Germinal center (tissue), 1 donor: Measurements from ENCODE around the gene ZNF316.
"Not testable (repeated sequence)": the region's sequence is repeated elsewhere in the genome, so short reads cannot be mapped to it uniquely, and the experiment has no call there.

Experiments used
- DNase-seq: peaks from one replicate; pipeline ENCODE4 v3.0.0; 2012; ENCODE audit warnings: mixed read lengths, low spot score

ZNF316 gene

GRCh38 chr7:6621195-6622133 lies 15.7 kb upstream of the ZNF316 start:
- DNase-seq: no peak

- DNase-seq: no peak
These were observed 14.9 kb upstream of the ZNF316 start for GRCh38 chr7:6622134-6622710.

GRCh38 chr7:6623589-6624245 lies 13.4 kb upstream of the ZNF316 start:
- DNase-seq: peak; percentile 18

- DNase-seq: no peak
These were observed 12.9 kb upstream of the ZNF316 start for GRCh38 chr7:6624246-6624611.

- DNase-seq: no peak
These were observed 9.1 kb upstream of the ZNF316 start for GRCh38 chr7:6628045-6628444.

GRCh38 chr7:6630007-6630849 lies 6.9 kb upstream of the ZNF316 start:
- DNase-seq: no peak

- DNase-seq: no peak
These were observed 5.5 kb upstream of the ZNF316 start for GRCh38 chr7:6631605-6632004.

GRCh38 chr7:6634021-6634420 lies 3.1 kb upstream of the ZNF316 start:
- DNase-seq: no peak

GRCh38 chr7:6634971-6635370 lies 2.1 kb upstream of the ZNF316 start:
- DNase-seq: not testable (repeated sequence)

- peak; percentile 90 for DNase-seq
These were observed 569 bp downstream of the ZNF316 start for GRCh38 chr7:6637544-6638229.

- DNase-seq: no peak
These were observed 1.9 kb downstream of the ZNF316 start for GRCh38 chr7:6639032-6639431.

- no peak for DNase-seq
These were observed 2.5 kb downstream of the ZNF316 start for GRCh38 chr7:6639627-6640026.

- no peak for DNase-seq
These were observed 3.2 kb downstream of the ZNF316 start for GRCh38 chr7:6640246-6640721.

GRCh38 chr7:6641305-6642035 lies 4.4 kb downstream of the ZNF316 start:
- DNase-seq: no peak

GRCh38 chr7:6642239-6642839 lies 5.2 kb downstream of the ZNF316 start:
- DNase-seq: no peak

GRCh38 chr7:6642861-6643640 lies 5.9 kb downstream of the ZNF316 start:
- no peak for DNase-seq

- DNase-seq: no peak
These were observed 7.0 kb downstream of the ZNF316 start for GRCh38 chr7:6643915-6644625.

- DNase-seq: no peak
These were observed 7.6 kb downstream of the ZNF316 start for GRCh38 chr7:6644728-6645127.

GRCh38 chr7:6646465-6646864 lies 9.3 kb downstream of the ZNF316 start:
- no peak for DNase-seq
